ENCODE measurements around the gene GABBR2.
"Not testable (repeated sequence)": the region's sequence is repeated elsewhere in the genome, so short reads cannot be mapped to it uniquely, and the experiment has no call there.

The GABBR2 gene

DNA sequence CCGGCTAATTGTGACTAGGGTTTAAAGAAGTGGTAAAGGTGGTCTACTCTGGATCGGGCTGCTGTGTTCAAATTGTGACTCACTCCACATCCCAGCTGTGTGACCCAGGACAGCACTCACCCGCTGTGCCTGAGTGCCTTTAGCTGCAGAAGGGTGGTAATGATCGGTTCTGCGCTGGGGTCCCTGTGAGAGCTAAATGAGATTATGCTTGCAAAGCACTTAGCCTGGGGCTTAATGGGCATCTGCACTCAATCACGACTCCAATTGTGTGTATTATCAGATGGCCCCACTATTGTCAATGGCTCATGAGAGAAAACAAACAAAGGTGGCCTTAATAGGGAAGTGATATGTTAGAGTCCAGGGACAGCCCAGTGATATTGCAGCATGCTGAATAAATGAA, 428.2 kb downstream of the GABBR2 start:
- DNase-seq (ENCODE audit: extremely low read depth in 1 of 2, low read depth in 1 of 2): no peak

DNA sequence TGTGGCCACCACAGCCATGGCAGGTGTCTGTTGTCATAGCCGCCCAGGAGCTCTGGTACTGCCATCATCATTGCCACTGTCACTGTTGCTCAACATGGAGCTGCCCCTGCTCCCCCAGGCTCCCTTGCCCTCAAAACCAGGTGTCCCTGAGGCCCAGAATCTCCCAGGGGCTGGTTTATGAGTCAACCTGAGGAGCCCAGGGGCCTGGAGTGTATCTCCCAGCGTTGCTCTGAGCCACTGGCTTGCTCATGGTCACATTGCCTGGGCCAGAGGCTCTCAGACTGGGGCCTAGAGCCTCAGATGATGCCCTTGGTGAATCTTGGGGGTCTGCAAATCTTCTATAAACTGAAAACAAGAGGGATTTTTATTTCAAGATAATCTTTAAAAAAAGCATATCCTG, 428.6 kb downstream of the GABBR2 start:
- no peak for DNase-seq (ENCODE audit: extremely low read depth in 1 of 2, low read depth in 1 of 2)

DNA sequence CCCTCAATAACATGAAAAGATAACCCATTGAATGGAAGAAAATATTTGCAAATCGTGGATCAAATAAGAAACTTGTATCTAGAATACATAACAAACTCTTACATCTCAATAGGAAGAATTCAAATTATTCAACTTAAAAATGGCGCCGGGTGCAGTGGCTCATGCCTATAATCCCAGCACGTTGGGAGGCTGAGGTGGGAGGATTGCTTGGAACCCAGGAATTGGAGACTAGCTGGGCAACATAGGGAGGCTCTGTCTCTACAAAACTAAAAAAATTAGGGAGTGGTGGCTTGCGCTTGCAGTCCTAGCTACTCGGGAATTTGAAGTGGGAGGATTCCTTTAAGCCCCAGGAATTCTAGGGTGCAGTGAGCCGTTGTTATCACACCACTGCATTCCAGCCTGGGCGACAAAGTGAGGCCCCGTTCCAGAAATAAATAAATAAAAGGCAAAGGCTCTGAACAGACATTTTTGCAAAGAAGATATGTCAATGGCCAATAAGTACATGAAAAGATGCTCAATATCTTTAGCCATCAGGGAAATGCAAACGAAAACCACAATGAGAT, 431.7 kb downstream of the GABBR2 start:
- DNase-seq (ENCODE audit: extremely low read depth in 1 of 2, low read depth in 1 of 2): no peak

DNA sequence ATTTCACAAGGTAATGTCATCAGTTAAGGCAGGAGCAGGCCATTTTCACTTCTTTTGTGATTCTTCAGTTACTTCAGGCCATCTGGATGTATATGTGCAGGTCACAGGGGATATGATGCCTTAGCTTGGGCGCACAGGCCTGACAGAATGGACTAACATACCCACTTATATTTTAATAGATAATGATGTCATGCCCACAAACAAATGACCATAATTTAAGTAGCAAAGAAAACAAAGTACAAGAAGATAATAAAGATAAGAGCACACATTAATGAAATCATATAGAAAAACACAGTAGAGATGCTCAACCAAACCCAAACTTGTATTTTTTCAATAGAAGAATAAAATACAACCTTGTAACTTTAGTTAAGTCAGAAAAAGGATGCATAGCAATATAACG, 433.6 kb downstream of the GABBR2 start:
- DNase-seq (ENCODE audit: extremely low read depth in 1 of 2, low read depth in 1 of 2): no peak

DNA sequence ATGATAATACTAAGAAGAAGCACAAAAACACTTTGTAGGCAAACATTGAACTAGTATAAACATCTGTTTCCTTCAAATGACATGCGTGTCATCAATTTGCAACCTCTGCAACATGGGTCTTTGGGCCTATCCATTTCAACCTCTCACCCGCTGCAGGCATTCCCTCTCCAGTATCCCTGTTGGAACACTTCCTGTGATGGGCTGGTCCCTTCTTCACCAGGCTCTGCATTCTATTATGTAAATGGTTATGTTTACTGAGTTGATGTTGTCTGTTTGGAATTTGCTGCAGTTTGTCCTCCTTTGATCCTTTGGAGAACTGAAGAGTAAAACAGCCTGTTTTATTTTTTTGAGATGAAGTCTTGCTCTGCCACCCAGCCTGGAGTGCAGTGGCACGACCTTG, 436.7 kb downstream of the GABBR2 start:
- no peak for DNase-seq (ENCODE audit: extremely low read depth in 1 of 2, low read depth in 1 of 2)

DNA sequence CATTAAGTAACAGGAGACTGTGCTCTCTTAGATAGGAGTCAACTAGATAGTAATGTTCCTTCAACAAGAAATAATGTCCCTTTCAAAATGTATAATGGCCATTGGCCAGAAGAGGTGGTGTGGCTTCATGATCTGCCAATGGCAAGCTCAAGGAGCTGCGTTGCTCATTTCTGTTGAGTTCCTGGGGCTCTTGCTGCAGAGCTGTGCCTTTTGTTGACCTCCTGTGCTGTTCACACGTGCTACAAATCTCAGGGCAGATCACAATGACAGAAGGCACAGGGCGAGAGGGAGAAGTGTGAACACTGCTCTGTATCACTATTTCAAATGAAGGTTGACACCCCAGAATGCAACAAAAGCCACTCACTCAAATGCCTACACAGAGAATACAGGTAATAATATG, 437.3 kb downstream of the GABBR2 start:
- DNase-seq (ENCODE audit: extremely low read depth in 1 of 2, low read depth in 1 of 2): no peak

DNA sequence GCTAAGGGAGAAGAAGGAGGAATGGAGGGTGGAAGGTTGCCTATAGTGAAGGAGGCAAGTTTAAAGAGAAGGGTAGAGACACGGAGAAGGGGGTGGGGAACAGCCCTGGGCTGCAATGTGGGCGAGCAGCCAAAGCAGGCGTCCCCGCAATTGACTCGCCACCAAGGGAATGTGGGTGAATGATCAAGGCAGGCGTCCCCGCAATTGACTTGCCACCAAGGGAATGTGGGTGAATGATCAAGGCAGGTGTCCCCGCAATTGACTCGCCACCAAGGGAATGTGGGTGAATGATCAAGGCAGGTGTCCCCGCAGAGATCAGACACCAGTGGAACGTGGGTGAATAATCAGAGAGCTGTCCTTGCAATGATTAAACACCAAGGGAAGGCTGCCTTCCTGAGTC, 438.5 kb downstream of the GABBR2 start:
- not testable (repeated sequence) for DNase-seq (ENCODE audit: extremely low read depth in 1 of 2, low read depth in 1 of 2)

DNA sequence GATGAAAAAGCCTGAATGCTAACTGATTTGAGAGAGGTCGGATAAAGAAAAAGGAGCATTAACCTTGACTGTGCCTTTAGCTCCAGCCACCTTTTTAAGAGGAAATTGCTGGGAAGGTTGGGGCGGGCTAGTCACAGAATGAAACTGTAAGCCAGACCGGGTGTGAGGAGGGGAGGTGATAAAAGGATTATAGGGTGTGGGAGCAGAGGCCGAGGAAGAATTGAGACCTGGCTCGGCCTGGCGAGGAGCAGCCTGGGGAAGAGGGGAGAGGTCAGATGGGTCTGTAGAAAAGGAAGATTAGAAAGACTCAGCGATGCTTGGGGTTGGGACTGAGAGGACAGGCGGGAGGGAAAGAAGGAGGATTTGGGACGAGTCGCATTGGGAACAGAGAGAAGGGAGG, 439.1 kb downstream of the GABBR2 start:
- DNase-seq (ENCODE audit: extremely low read depth in 1 of 2, low read depth in 1 of 2): not testable (repeated sequence)

DNA sequence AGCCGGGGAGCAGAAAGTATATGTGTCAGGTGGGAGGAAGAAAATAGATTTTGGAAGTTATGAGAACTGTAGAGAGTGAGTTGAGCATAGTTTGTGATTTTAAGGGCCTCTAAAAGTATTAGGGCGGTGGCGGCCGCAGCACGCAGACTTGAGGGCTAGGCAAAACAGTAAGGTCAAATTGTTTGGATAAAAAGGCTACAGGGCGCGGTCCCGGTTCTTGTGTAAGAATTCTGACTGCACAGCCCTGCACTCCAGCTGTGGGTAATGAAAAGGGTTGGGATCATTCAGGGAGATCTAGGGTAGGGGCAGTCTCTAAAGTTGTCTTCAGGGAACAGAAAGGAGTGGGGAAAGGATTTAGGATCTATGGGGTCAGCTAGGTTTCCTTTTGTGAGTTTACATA, 441.2 kb downstream of the GABBR2 start:
- not testable (repeated sequence) for DNase-seq (ENCODE audit: extremely low read depth in 1 of 2, low read depth in 1 of 2)

DNA sequence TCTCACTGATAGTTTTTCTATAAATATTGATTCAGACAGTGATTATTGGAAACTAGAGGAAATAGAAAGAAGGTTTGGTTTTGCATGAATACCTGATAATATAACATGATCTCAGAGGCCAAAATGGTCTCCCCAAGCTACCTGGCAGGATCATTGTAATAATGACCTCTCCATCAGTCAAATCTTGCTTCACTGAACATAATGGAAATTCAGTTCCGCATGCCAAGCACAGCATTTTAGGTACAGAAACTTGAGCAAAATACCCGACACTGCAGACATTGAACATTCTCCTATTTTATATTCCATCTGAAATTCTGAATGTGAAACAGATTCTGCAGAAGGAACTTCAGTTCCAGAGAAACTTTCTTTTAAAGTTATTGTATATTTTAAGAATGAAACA, 444.2 kb downstream of the GABBR2 start:
- DNase-seq (ENCODE audit: extremely low read depth in 1 of 2, low read depth in 1 of 2): no peak

DNA sequence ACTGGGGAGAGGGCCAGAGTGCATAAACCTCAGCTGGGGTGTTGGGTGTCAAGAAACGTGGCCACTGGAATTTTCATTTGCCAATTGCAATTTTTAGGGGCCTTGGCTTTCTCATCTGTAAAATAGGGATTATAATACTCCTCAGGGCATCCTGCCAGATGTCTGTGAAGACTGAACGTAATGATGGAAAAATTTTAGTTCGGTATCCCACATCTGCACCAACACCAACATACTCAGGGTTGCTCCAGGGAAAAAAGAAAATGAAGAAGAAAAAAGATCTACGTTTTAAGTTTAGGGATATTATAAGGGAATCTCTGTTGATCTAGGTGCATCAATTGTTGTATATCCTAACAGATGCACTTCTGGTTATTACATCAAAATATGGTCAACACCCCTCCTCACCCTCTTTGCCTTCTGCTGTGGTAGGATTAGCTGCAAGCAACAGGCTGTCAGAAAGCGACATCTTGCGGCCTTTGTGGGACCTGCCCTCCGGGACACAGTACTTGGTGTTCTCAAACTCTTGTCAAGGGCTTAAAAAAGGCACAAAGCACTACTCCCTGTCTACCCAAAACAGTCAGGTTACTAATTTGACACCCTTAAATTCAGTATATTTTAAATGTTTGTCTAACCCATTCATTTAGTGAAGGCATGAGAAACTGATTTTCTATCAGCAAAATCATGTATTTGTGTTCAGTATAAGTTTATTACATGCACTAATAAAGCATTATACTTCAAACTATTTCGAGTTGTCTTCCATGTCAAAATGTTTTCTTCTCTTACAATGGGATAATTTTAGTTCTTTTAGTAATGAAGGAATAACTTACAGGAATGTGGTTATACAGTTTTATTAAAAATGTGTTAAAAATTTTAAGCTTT, 445.0 kb downstream of the GABBR2 start:
- DNase-seq (ENCODE audit: extremely low read depth in 1 of 2, low read depth in 1 of 2): peak; percentile 30 to 77

DNA sequence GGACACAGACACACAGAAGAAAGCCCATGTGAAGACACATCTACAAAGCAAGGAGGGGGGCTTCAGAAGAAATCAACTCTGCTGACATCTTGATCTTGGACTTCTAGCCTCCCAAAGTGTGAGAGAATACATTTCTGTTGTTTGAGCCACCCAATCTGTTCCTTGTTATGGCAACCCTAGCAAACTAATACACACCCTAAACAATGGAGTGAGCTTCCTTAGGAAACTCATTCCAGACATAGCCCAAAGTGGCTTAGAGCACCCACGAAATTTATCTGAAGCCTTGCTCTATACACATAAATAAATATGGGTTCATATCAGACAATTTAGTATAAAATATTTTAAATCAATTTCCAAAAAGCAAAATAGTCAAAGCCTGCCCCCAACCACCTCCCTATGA, 445.7 kb downstream of the GABBR2 start:
- no peak for DNase-seq (ENCODE audit: extremely low read depth in 1 of 2, low read depth in 1 of 2)

DNA sequence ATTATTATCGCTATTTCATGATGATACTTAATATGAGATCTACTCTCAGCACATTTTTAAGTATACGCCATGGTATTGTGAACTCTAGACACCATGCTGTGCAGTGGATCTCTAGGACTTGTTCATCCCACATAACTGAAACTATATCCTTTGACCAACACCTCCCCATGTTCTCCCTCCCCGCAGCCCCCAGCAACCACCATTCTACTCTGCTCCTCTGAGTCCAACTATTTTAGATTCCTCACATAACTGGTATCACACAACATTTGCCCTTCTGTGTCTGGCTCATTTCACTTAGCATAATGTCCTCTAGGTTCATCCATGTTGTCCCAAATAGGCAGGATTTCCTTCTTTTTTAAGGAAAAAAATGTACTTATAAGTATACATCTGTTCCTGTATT, 446.7 kb downstream of the GABBR2 start:
- DNase-seq (ENCODE audit: extremely low read depth in 1 of 2, low read depth in 1 of 2): no peak

DNA sequence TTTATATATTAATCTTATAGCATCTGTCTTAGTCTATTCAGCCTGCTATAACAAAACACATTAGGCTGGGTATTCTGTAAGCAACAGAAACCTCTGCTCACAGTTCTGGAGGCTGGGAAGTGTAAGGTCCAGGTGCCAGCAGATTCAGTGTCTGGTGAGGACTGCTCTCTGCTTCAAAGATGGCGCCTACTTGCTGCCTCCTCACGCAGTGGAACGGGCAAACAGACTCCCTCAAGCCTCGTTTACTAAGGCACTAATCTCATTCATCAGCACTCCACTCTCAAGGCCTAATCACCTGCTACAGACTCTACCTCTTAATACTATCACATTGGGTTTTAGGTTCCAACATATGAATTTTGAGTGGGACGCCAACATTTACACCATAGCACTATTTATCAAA, 448.1 kb downstream of the GABBR2 start:
- no peak for DNase-seq (ENCODE audit: extremely low read depth in 1 of 2, low read depth in 1 of 2)

DNA sequence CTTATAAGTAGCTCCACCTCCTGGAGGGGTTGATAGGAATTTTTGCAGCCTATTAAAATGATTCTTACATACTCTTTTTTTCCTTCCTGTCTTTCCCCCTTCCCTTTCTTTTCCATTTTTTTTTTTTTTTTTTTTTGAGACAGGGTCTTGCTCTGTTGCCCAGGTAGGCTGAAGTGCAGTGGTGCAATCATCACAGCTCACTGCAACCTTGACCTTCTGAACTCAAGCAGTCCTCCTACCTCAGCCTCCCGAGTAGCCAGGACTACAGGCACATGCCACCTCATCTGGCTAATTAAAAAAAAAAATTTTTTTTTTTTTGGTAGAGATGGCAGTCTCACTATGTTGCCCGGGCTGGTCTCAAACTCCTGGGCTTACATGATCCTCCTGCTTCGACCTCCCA, 448.9 kb downstream of the GABBR2 start:
- no peak for DNase-seq (ENCODE audit: extremely low read depth in 1 of 2, low read depth in 1 of 2)

DNA sequence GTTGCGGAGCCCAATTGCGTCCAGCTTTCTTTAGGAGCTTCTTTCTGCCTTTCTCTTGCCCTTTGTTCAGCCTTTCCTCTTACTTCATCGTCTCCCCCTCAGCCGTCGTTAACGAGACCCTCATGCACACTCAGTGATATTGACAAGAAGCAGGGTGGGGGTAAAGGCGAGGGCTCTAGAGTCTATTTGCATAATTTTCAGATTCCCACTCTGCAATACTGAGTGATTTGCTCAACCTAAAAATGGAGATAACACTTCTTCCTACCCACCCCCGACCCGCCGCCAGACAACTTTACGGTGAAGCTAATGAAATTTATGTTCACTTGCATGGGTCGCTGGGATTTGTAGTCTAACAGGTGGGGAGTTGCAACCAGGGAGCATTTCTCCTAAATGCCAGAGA, 452.0 kb downstream of the GABBR2 start:
- DNase-seq (ENCODE audit: extremely low read depth in 1 of 2, low read depth in 1 of 2): no peak

DNA sequence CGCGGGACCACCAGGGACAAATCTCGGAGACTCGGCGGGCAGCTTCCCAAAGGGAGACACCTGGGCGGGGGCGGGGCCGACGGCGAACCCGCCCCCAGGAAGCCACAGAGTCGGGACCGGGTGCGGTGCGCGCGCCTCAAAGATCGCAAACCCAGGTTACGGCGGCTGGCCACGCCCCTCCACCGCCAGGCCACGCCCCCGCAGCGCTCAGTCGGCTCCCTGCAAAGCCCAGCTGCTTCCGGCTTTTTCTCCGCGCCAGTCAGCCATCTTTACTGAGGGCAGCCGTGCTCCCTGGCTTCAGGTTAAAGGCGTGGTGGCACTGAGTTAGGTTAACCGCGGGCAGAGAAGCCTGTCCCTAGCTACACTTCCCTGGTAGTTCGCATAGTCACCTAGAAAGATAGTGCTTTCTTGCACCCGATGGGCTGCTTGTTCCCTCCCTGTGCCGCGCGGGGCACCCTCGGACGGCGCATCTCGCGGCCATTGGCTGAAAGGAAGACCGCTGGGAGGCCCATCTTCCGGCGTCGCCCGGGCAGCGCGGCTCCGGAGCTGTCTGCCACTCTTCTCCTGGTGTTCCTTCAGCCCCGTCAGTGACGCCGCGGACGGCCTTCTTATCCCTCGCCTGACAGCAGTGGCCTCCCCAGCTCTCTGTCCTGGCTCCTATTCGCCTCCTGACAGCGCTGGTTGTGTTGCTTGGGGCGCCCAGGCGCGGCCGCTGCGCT, 453.0 kb downstream of the GABBR2 start, which contains the start of gene TBC1D2:
Gene TBC1D2 (minus strand): TSS at position 72 of the 719 bp plus-strand sequence. CDS start 108 bp downstream, outside the sequence.
- DNase-seq (ENCODE audit: extremely low read depth in 1 of 2, low read depth in 1 of 2): peak; percentile 91 to 94

DNA sequence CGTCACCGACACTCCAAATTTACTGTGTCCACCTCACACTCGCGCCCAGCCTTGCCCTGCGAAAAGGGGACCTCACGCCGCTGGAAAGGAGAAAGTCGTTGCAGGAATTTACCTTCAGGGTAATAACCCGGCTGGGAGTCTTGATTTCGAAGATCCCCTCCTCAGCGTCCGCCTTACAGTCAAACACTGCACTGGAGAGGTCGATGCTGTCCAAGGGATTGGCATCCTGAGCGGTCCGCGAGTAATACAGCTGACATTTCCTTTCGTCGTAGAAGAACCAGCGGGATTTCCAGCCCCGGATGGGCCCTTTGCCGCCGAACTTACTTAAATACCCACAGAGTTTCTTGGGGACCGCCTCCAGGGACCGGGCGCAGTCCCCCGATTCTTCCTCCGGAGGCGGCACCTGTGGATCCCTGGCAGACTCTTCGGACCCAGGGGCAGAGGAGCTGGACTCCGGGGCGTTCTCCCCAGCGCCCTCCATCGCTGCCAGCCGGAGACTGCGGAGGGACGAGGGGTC, 453.6 kb downstream of the GABBR2 start:
- DNase-seq (ENCODE audit: extremely low read depth in 1 of 2, low read depth in 1 of 2): no peak

DNA sequence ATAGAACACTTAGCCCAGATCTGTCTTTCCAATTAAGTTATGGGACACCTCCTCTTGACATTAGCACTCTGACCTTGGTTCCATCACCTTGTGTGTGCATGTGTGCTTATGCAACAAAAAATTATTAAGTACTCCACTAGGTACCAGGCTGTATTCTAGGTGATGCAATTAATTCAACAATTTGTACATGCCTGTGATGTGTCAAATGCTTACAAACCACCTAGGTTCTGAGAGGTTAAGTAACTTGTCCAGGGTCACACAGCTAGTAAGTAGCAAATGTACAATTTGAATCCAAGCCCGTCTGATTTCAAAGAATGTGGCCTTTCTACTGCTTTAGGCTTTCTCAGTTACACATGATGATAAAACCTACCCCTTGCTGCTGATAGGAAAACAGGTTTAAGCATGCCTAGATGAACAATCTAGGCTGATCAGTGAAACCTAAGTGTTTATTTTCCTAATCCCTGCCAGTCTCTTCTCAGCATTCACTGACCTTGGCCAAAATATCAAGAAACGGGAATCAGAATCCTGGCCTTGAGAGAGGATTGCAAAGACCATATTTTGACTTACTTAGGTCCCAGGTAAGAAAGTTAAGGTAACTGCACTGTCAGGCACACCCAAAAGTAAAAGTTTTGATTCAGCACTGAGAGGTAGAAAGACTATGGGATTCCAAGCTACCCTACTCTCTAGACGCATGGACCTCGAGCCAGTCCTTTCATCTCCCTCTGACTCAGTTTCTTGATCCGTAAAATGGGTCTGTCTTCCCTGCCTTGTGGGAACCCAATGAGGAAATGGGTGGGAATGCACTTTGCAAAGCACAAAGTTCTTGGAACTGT, 454.3 kb downstream of the GABBR2 start:
- no peak for DNase-seq (ENCODE audit: extremely low read depth in 1 of 2, low read depth in 1 of 2)

DNA sequence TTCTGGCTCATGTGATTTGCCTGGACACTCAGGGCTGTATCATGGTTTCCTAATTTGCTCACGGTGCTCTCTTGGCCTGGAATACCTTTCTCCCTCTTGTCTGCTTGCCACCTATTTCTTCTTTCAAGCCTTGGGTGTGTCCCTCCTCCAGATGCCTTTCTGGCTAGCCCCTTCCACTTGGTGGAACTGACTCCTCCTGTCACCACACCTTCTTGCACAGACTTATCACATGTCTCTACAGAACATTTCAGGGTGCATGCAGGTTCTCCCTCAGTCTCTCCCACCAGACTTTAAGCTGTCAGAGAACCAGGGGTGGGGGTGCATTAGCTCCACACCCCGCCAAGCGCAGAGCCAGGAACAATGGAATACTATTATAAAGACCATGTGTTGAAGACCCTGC, 455.2 kb downstream of the GABBR2 start:
- no peak for DNase-seq (ENCODE audit: extremely low read depth in 1 of 2, low read depth in 1 of 2)

DNA sequence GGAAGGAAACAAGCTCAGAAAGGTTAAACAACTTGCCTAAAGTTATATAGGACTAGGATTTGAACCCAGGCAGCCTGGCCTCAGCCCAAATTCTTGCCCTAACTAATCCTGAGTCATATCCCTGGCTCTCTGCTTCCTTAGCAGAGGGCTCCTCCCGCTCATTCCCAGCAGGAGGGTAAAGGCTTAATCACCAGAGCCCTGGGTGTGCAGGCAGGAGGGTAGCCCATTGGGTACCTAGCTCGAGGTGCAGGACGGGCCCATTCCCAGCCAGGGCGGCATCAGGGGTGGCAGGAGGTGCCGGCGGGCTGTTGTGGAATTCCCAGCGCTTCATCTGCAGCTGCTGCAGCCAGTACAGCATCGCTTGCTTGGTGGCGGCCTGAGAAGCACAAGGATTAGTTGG, 457.2 kb downstream of the GABBR2 start:
- no peak for DNase-seq (ENCODE audit: extremely low read depth in 1 of 2, low read depth in 1 of 2)
